ENCODE measurements around the gene CEP20.

CEP20 gene

DNA sequence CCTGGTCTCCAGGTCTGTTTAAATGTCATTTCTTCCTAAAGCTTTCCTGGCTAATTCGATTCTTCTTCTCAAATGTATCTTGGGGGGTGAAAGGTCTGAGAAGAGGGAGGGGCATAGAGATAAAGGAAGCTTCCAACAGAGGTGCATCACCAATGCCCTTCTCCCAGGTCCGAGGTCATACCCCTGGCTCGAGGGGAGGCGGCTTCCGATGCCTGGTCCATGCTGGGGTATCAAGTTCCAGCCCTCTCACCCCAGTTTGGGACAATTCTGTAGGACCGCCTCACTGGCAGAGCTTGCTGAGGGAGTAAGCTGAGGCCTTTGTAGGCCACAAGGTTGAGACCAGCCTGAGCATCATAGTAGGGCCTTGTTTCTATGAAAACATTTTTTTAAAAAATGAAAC is 10.3 kb upstream of the CEP20 start:
- H3K27me3 ChIP-seq (ENCODE audit: insufficient read depth, low read length) = no peaks in the 10 kb centered on the region
- H3K36me3 ChIP-seq (ENCODE audit: insufficient read depth, low read length) = no peaks in the 10 kb centered on the region
- peaks cover 9% of the 10 kb centered on the region for H3K4me1 ChIP-seq (ENCODE audit: control insufficient read depth, insufficient read depth, low read length, unreplicated experiment)
- H3K4me3 ChIP-seq (ENCODE audit: low read depth, low read length) = no peak overlapping the region
- H3K27ac ChIP-seq (ENCODE audit: low read depth, low read length) = no peak overlapping the region
- no peaks in the 10 kb centered on the region for H3K79me2 ChIP-seq (ENCODE audit: control insufficient read depth, insufficient read depth, low read length, unreplicated experiment)
- H2AFZ ChIP-seq (ENCODE audit: low read length, unreplicated experiment) = no peak overlapping the region

DNA sequence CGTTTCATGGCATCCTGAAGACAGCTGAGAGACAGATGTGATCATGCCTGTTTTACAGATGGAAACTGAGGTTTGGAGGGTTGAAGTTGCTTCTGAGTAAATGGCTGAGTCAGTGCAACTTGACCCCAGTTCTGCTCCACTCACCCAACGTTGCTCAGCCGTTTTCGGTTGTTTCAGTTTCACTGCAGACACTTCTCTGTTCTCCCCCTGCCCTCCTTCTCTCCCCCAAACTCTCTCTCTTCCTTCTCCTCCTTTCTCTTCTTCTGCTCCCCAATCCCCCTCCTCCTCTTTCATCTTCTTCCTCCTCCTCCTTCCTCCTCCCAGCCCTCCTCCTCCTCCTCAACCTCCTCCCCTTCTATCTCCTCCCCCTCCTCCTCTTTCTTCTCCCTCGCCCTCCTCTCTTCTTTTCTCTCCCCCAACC is 9.4 kb upstream of the CEP20 start:
- peak overlapping the region; percentile 32; the same call in 1 of the 2 replicates for H3K4me3 ChIP-seq (ENCODE audit: low read depth, low read length)
- H3K36me3 ChIP-seq (ENCODE audit: insufficient read depth, low read length) = no peaks in the 10 kb centered on the region
- no peak overlapping the region for H3K27ac ChIP-seq (ENCODE audit: low read depth, low read length)
- H3K4me1 ChIP-seq (ENCODE audit: control insufficient read depth, insufficient read depth, low read length, unreplicated experiment) = peaks cover 9% of the 10 kb centered on the region
- H2AFZ ChIP-seq (ENCODE audit: low read length, unreplicated experiment) = peak overlapping the region; percentile 64
- H3K79me2 ChIP-seq (ENCODE audit: control insufficient read depth, insufficient read depth, low read length, unreplicated experiment) = no peaks in the 10 kb centered on the region
- no peaks in the 10 kb centered on the region for H3K27me3 ChIP-seq (ENCODE audit: insufficient read depth, low read length)

DNA sequence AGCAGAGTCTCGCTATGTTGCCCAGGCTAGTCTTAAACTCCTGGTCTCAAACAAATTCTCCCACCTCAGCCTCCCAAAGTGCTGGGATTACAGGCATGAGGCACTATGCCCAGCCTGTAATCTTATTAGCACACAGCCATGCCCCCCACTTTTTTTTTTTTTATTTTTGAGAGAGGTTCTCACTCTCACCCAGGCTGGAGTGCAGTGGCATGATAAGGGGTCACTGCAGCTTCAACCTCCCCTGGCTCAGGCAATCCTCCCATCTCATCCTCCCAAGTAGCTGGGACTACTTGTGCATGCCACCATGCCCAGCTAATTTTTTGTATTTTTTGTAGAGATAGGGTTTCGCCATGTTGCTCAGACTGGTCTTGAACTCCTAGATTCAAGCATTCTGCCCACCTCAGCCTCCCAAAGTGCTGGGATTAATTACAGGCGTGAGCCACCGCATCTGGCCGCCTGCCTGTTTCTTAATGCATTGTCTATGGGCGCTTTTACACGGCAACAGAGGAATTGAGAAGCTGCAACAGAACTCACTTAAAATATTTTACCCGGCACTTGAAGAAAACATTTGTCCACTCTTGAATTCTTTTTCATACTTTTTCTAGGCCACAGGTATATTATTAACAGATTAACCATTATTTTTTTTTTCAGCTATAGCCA is 8.8 kb upstream of the CEP20 start:
- H2AFZ ChIP-seq (ENCODE audit: low read length, unreplicated experiment) = peak overlapping the region; percentile 64
- no peaks in the 10 kb centered on the region for H3K36me3 ChIP-seq (ENCODE audit: insufficient read depth, low read length)
- peaks cover 9% of the 10 kb centered on the region for H3K4me1 ChIP-seq (ENCODE audit: control insufficient read depth, insufficient read depth, low read length, unreplicated experiment)
- no peaks in the 10 kb centered on the region for H3K79me2 ChIP-seq (ENCODE audit: control insufficient read depth, insufficient read depth, low read length, unreplicated experiment)
- no peak overlapping the region for H3K27ac ChIP-seq (ENCODE audit: low read depth, low read length)
- H3K27me3 ChIP-seq (ENCODE audit: insufficient read depth, low read length) = no peaks in the 10 kb centered on the region
- H3K4me3 ChIP-seq (ENCODE audit: low read depth, low read length) = no peak overlapping the region; the same call in 1 of the 2 replicates

DNA sequence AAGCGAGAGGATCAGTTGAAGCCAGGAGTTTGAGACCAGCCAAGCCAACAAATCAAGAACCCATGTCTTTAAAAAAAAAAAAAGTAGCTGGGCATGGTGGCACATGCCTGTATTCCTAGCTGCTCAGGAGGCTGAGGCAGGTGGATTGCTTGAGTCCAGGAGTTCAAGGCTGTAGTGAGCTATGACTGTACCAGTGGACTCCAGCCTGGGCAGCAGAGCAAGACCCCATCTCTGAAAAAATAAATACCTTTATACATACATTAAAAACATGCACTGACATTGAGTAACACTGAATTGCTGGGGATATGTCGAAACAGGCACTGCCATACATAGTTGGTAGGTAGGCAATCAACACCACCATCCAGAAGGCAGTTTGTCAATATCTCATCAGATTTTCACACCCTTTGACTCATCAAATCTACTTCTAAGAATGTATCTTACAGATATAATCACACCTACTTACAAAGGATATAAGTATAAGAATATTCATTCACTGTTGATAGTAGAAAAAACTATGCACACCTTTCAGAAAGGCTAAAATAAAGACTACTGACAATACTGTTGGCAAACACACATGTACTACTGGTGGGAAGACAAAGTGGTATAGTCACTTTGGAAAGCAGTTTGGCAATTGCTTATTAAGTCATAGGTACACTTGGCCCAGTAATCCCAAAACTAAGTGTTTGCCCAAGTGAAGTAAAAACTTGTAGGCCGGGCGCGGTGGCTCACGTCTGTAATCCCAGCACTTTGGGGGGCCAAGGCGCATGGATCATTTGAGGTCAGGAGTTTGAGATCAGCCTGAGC is 6.4 kb upstream of the CEP20 start:
- H2AFZ ChIP-seq (ENCODE audit: low read length, unreplicated experiment) = no peak overlapping the region
- H3K79me2 ChIP-seq (ENCODE audit: control insufficient read depth, insufficient read depth, low read length, unreplicated experiment) = no peaks in the 10 kb centered on the region
- H3K36me3 ChIP-seq (ENCODE audit: insufficient read depth, low read length) = no peaks in the 10 kb centered on the region
- H3K27me3 ChIP-seq (ENCODE audit: insufficient read depth, low read length) = no peaks in the 10 kb centered on the region
- H3K4me3 ChIP-seq (ENCODE audit: low read depth, low read length) = no peak overlapping the region
- H3K4me1 ChIP-seq (ENCODE audit: control insufficient read depth, insufficient read depth, low read length, unreplicated experiment) = peaks cover 6% of the 10 kb centered on the region
- no peak overlapping the region for H3K27ac ChIP-seq (ENCODE audit: low read depth, low read length)

DNA sequence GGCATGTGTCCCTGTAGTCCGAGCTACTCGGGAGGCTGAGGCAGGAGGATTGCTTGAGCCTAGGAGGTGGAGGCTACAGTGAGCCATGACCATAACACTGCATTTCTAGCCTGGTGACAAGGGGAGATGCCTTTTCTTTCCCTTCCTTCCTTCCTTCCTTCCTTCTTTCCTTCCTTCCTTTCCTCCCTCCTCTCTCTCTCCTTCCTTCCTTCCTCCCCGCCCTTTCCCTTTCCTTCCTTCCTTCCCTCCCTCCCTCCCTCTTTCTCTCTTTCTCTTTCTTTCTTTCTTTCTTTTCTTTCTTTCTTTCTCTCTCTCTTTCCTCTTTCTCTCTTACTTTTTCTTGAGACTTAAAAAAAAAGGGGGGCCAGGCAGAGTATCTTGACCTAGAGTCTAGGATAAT is 3.1 kb upstream of the CEP20 start:
- Histone ChIP-seq H3K4me3 (ENCODE audit: low read depth, low read length) (no peak overlapping the region), H3K4me1 (ENCODE audit: control insufficient read depth, insufficient read depth, low read length, unreplicated experiment) (peaks cover 13% of the 10 kb centered on the region), H2AFZ (ENCODE audit: low read length, unreplicated experiment) (no peak overlapping the region), H3K27ac (ENCODE audit: low read depth, low read length) (no peak overlapping the region), H3K36me3 (ENCODE audit: insufficient read depth, low read length) (no peaks in the 10 kb centered on the region), H3K27me3 (ENCODE audit: insufficient read depth, low read length) (no peaks in the 10 kb centered on the region), H3K79me2 (ENCODE audit: control insufficient read depth, insufficient read depth, low read length, unreplicated experiment) (peaks cover 15% of the 10 kb centered on the region)

DNA sequence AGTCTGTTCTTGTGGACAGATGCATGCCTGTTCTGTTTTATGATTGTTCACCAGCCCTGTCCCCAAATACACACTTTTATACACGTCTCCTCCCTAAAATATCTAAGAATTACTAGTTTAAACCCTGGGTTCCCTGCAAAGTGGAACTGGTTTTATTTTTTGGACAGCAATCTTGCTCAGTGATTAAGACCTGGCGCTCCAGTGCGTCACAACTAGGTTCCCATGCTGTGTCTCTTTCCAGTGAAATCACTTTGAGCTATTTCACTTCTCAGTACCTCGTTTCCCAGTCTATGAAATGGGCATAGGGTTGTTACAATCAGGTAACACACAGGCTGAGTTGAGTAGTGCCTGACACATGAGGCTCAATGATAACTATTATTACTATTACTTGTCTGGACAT is 1.1 kb downstream of the CEP20 start:
- Histone ChIP-seq H3K36me3 (ENCODE audit: insufficient read depth, low read length) (no peaks in the 10 kb centered on the region), H3K27me3 (ENCODE audit: insufficient read depth, low read length) (no peaks in the 10 kb centered on the region), H3K4me1 (ENCODE audit: control insufficient read depth, insufficient read depth, low read length, unreplicated experiment) (peaks cover 21% of the 10 kb centered on the region), H3K27ac (ENCODE audit: low read depth, low read length) (peak overlapping the region; percentile 56; the same call in 1 of the 2 replicates), H2AFZ (ENCODE audit: low read length, unreplicated experiment) (no peak overlapping the region), H3K4me3 (ENCODE audit: low read depth, low read length) (peak overlapping the region; percentile 92), H3K79me2 (ENCODE audit: control insufficient read depth, insufficient read depth, low read length, unreplicated experiment) (peaks cover 47% of the 10 kb centered on the region)

DNA sequence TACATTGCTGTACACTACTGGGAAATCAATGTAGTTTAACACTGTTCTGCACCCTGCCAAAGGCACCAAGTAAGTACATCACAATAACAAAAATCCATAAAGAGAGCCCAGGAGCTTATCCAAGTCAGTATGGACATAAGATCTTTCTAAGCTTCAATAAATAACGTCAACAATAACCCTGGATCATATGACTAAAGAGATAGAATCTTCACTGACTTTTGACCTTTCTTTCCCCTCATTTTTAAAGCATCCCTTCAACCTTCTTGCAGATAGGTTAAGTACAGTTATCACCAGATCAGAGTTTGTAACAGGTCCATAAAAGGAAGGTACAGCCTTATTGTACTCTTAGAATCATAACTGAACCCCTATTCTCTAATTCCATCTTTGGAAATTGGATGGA is 2.3 kb downstream of the CEP20 start:
- peak overlapping the region; percentile 18; the same call in 1 of the 2 replicates for H3K27ac ChIP-seq (ENCODE audit: low read depth, low read length)
- H3K4me1 ChIP-seq (ENCODE audit: control insufficient read depth, insufficient read depth, low read length, unreplicated experiment) = peaks cover 30% of the 10 kb centered on the region
- H2AFZ ChIP-seq (ENCODE audit: low read length, unreplicated experiment) = no peak overlapping the region
- 0 out of 2 replicates have a peak, but pooled peaks cover 5% of the 10 kb centered on the region for H3K36me3 ChIP-seq (ENCODE audit: insufficient read depth, low read length)
- peaks cover 51% of the 10 kb centered on the region for H3K79me2 ChIP-seq (ENCODE audit: control insufficient read depth, insufficient read depth, low read length, unreplicated experiment)
- H3K27me3 ChIP-seq (ENCODE audit: insufficient read depth, low read length) = no peaks in the 10 kb centered on the region
- peak overlapping the region; percentile 41 for H3K4me3 ChIP-seq (ENCODE audit: low read depth, low read length)

DNA sequence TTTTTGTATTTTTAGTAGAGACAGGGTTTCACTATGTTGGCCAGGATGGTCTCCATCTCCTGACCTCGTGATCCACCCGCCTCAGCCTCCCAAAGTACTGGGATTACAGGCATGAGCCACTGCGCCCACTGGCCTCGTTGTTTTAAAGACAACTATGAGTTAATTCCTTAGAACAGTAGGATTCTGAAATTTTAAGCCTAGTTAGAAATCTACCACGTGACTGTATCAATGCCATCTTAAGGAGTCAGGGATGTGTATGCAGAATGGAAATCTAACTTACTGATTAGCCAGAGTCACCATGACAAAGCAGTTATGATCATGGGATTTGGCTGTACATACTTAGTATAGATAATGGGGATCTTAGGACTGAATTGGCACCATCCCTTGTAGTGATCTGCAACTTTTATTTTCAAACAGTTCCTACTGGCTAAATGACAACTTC is 2.8 kb downstream of the CEP20 start:
- Histone ChIP-seq H3K4me3 (ENCODE audit: low read depth, low read length) (no peak overlapping the region; the same call in 1 of the 2 replicates), H2AFZ (ENCODE audit: low read length, unreplicated experiment) (no peak overlapping the region), H3K79me2 (ENCODE audit: control insufficient read depth, insufficient read depth, low read length, unreplicated experiment) (peaks cover 52% of the 10 kb centered on the region), H3K4me1 (ENCODE audit: control insufficient read depth, insufficient read depth, low read length, unreplicated experiment) (peaks cover 33% of the 10 kb centered on the region), H3K27me3 (ENCODE audit: insufficient read depth, low read length) (no peaks in the 10 kb centered on the region), H3K36me3 (ENCODE audit: insufficient read depth, low read length) (0 out of 2 replicates have a peak, but pooled peaks cover 5% of the 10 kb centered on the region), H3K27ac (ENCODE audit: low read depth, low read length) (peak overlapping the region; percentile 18; the same call in 1 of the 2 replicates)

DNA sequence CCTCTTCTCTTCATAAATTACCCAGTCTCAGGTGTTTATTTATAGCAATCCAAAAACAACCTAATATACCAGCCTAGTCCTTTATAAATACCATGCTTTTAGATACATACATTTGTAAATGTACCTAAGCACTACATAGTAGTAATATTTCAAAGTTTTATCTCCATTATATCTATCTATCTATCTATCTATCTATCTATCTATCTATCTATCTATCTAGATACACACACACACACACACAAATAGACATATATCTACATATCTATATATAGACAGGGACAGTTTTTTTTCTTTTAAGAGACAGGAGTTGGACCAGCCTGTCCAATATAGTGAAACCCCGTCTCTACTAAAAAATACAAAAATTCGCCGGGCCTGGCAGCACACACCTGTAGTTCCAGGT is 5.8 kb downstream of the CEP20 start:
- peaks cover 62% of the 10 kb centered on the region for H3K79me2 ChIP-seq (ENCODE audit: control insufficient read depth, insufficient read depth, low read length, unreplicated experiment)
- H3K27ac ChIP-seq (ENCODE audit: low read depth, low read length) = no peak overlapping the region
- H3K27me3 ChIP-seq (ENCODE audit: insufficient read depth, low read length) = no peaks in the 10 kb centered on the region
- no peak overlapping the region for H2AFZ ChIP-seq (ENCODE audit: low read length, unreplicated experiment)
- peaks cover 46% of the 10 kb centered on the region for H3K4me1 ChIP-seq (ENCODE audit: control insufficient read depth, insufficient read depth, low read length, unreplicated experiment)
- peaks cover 11% of the 10 kb centered on the region; the same call in 1 of the 2 replicates for H3K36me3 ChIP-seq (ENCODE audit: insufficient read depth, low read length)
- H3K4me3 ChIP-seq (ENCODE audit: low read depth, low read length) = no peak overlapping the region

DNA sequence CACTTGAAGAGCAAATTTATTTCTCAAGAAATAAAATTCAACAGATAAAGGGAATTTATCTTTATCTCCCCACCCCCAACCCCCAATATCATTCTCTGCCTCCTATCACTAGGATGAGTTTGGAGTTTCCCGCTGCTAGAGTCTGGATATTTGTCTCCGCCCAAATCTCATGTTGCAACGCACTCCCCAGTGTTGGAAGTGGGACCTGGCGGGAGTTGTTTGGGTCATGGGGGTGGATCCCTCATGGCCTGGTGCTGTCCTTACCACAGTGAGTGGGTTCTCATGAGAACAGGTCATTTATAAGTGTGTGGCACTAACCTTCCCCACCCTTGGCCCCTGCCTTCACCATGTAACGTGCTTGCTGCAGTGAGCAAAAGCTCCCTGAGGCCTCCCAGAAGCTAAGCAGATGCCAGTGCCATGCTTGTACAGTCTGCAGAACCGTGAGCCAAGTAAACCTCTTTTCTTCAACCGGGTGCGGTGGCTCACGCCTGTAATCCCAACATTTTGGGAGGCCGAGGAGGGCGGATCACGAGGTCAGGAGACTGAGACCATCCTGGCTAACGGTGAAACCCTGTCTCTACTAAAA is 6.5 kb downstream of the CEP20 start:
- H3K79me2 ChIP-seq (ENCODE audit: control insufficient read depth, insufficient read depth, low read length, unreplicated experiment) = peaks cover 55% of the 10 kb centered on the region
- H3K36me3 ChIP-seq (ENCODE audit: insufficient read depth, low read length) = peaks cover 11% of the 10 kb centered on the region; the same call in 1 of the 2 replicates
- H3K4me1 ChIP-seq (ENCODE audit: control insufficient read depth, insufficient read depth, low read length, unreplicated experiment) = peaks cover 40% of the 10 kb centered on the region

More for the DNA sequence above, 6.5 kb downstream of the CEP20 start:
- no peak overlapping the region for H3K27ac ChIP-seq (ENCODE audit: low read depth, low read length)
- H3K4me3 ChIP-seq (ENCODE audit: low read depth, low read length) = no peak overlapping the region
- H3K27me3 ChIP-seq (ENCODE audit: insufficient read depth, low read length) = no peaks in the 10 kb centered on the region
- H2AFZ ChIP-seq (ENCODE audit: low read length, unreplicated experiment) = no peak overlapping the region

Data from ACC112 (cell line).